K562 (cell line): ENCODE data around the gene PACRG. TPM values are rescaled to one million over a fixed set of nuclear protein-coding genes. Genes with fewer than 3 reads are reported as not detected.

ENCODE experiments used
- ATAC-seq: fragments of 200-7000 bp; cut with Tn5 transposase; 3 replicates; pipeline ENCODE4 v1.9.1; 2020; ENCODE audit warnings: moderate library complexity
- BruUV-seq: library from RNA; stranded (reverse); fragments of 400-500 nt; replicated peaks from 2 replicates; lab custom pipeline; 2021; lab: Mats Ljungman, UMichigan
- CTCF ChIA-PET: fragments of 300-600 bp; formaldehyde crosslinking; extraction: SDS; loops from one replicate; lab custom pipeline; 2021; ENCODE audit warnings: low intra/inter-chr PET ratio; lab: Yijun Ruan, JAX
- POLR2A ChIA-PET: fragments of 300-600, 350-650 bp; sonication (Branson Sonifier 250); formaldehyde crosslinking; extraction: SDS; loops from one replicate; lab custom pipeline; 2021; ENCODE audit warnings: antibody characterized with exemption, inconsistent platforms; lab: Yijun Ruan, JAX
- DNase-seq, 4 experiments: peaks; one replicate each; pipeline versions ENCODE4 v3.0.0 to v3.0.0-alpha.2; 2011 to 2018; ENCODE audit warnings: low spot score in 3 of 4, mixed read lengths in 3 of 4; ENCODE audit errors: extremely low read depth in 1 of 4
- FAIRE-seq: peaks from 2 replicates; lab custom pipeline; 2011; peaks lifted over from hg19 to GRCh38; lab: Jason Lieb, UNC
- H2AFZ ChIP-seq: 2 replicates; pipeline ENCODE4 v1.6.0; 2011; ENCODE audit warnings: low read depth, low read length, control low read depth, inconsistent platforms
- H3K27ac ChIP-seq: fragments of 200-600 bp; 3 replicates; pipeline ENCODE4 v1.8.0; 2011; ENCODE audit warnings: low read depth, mild to moderate bottlenecking, control low read depth, inconsistent platforms, low read length, moderate library complexity, mixed read lengths; ENCODE audit errors: extremely low read depth
- H3K27me3 ChIP-seq, 2 experiments: fragments of 300-600 bp in 1 of 2; 2 replicates in 1 of 2; 3 replicates in 1 of 2; pipeline versions ENCODE4 v1.6.0 to v1.8.0; 2011; ENCODE audit warnings: inconsistent platforms in 2 of 2, low read length in 2 of 2, mild to moderate bottlenecking in 1 of 2, mixed read lengths in 1 of 2, moderate library complexity in 1 of 2; ENCODE audit not compliant: control insufficient read depth in 2 of 2, insufficient read depth in 2 of 2
- H3K36me3 ChIP-seq: fragments of 300-600 bp; 3 replicates; pipeline ENCODE4 v1.8.0; 2011; ENCODE audit warnings: mild to moderate bottlenecking, low read length, inconsistent platforms; ENCODE audit not compliant: control insufficient read depth, insufficient read depth
- H3K4me1 ChIP-seq, 2 experiments: fragments of 200-600 bp in 1 of 2; replicated peaks in 1 of 2; 2 replicates in 1 of 2; 3 replicates in 1 of 2; pipeline versions ENCODE4 v1.5.1 to v1.8.0; 2011; ENCODE audit warnings: inconsistent platforms in 2 of 2, low read length in 2 of 2, mild to moderate bottlenecking in 1 of 2, mixed read lengths in 1 of 2, moderate library complexity in 1 of 2; ENCODE audit not compliant: control insufficient read depth in 2 of 2, insufficient read depth in 2 of 2
- H3K4me2 ChIP-seq: 2 replicates; pipeline ENCODE4 v1.6.1; 2011; ENCODE audit warnings: low read length, control low read depth, inconsistent platforms, mixed read lengths; ENCODE audit not compliant: insufficient read depth
- H3K4me3 ChIP-seq: fragments of 200-600 bp; sonication (generic), shearing (Covaris generic); 2 replicates; pipeline ENCODE4 v1.5.1; 2016; ENCODE audit warnings: control low read depth, inconsistent platforms
- H3K79me2 ChIP-seq: fragments of 200-600 bp; 3 replicates; pipeline ENCODE4 v1.8.0; 2011; ENCODE audit warnings: low read length, inconsistent platforms; ENCODE audit not compliant: control insufficient read depth, insufficient read depth
- H3K9ac ChIP-seq, 2 experiments: 2 replicates each; pipeline versions ENCODE4 v1.6.0 to v1.6.1; 2011; ENCODE audit warnings: low read depth in 2 of 2, low read length in 2 of 2, control low read depth in 1 of 2, inconsistent platforms in 1 of 2, mild to moderate bottlenecking in 1 of 2, mixed read lengths in 1 of 2; ENCODE audit not compliant: insufficient read depth in 1 of 2
- H3K9me1 ChIP-seq: one replicate; pipeline ENCODE4 v1.6.0; 2011; ENCODE audit warnings: inconsistent platforms, mild to moderate bottlenecking, low read length, moderate library complexity; ENCODE audit not compliant: control insufficient read depth, insufficient read depth
- H3K9me3 ChIP-seq: replicated peaks from 2 replicates; pipeline ENCODE4 v1.5.1; 2011; ENCODE audit warnings: low read depth, low read length, inconsistent platforms; ENCODE audit not compliant: control insufficient read depth, insufficient read depth
- H4K20me1 ChIP-seq: replicated peaks from 2 replicates; pipeline ENCODE4 v1.6.1; 2011; ENCODE audit warnings: low read length, inconsistent platforms, mixed read lengths; ENCODE audit not compliant: control insufficient read depth, insufficient read depth
- CC2D1A ChIP-seq: fragments of 450-650 bp; IDR thresholded peaks from 2 replicates; pipeline ENCODE4 v1.6.1; 2017; ENCODE audit warnings: mild to moderate bottlenecking
- CREBBP ChIP-seq: IDR thresholded peaks from one replicate; pipeline ENCODE4 v1.6.1; 2012; ENCODE audit warnings: low read depth, mild to moderate bottlenecking, control low read depth, inconsistent platforms, low read length
- FOS ChIP-seq: IDR thresholded peaks from 3 replicates; pipeline ENCODE4 v1.6.1; 2011; ENCODE audit not compliant: insufficient read length; ENCODE audit errors: extremely low read depth
- HLTF ChIP-seq: fragments of 450-650 bp; IDR thresholded peaks from 2 replicates; pipeline ENCODE4 v1.6.1; 2016
- HNRNPL ChIP-seq: fragments of 200-400 bp; formaldehyde crosslinking; IDR thresholded peaks from 2 replicates; pipeline ENCODE4 v1.6.1; 2017; ENCODE audit warnings: low read depth, mild to moderate bottlenecking, low read length
- KAT8 ChIP-seq: fragments of 450-650 bp; IDR thresholded peaks from 2 replicates; pipeline ENCODE4 v1.6.1; 2016; ENCODE audit warnings: low read depth, mild to moderate bottlenecking
- NELFE ChIP-seq: IDR thresholded peaks from 2 replicates; pipeline ENCODE4 v1.6.1; 2011; ENCODE audit warnings: mild to moderate bottlenecking; ENCODE audit not compliant: insufficient read depth, insufficient read length
- PCBP1 ChIP-seq: fragments of 200-400 bp; formaldehyde crosslinking; IDR thresholded peaks from 2 replicates; pipeline ENCODE4 v1.6.1; 2018; ENCODE audit warnings: mild to moderate bottlenecking, low read depth, low read length; ENCODE audit not compliant: poor library complexity, severe bottlenecking
- POLR3A ChIP-seq: IDR thresholded peaks from 2 replicates; pipeline ENCODE4 v1.6.1; 2011; ENCODE audit warnings: borderline replicate concordance, mild to moderate bottlenecking, moderate library complexity; ENCODE audit not compliant: insufficient read length, insufficient read depth; ENCODE audit errors: extremely low read depth
- TARDBP ChIP-seq: fragments of 450-650 bp; IDR thresholded peaks from 2 replicates; pipeline ENCODE4 v1.6.1; 2016
- TCF7L2 ChIP-seq: fragments of 150-350 bp; IDR thresholded peaks from 2 replicates; pipeline ENCODE4 v1.6.1; 2016; ENCODE audit warnings: low read depth, mild to moderate bottlenecking, low read length, moderate library complexity
- ZNF140 ChIP-seq: fragments of 250-450 bp; sonication (Bioruptor Pico); IDR thresholded peaks from 2 replicates; pipeline ENCODE4 v1.8.0; 2021; ENCODE audit warnings: moderate library complexity, mild to moderate bottlenecking, inconsistent platforms
- ZNF175 ChIP-seq: fragments of 200-800 bp; sonication (Bioruptor generic); IDR thresholded peaks from 2 replicates; pipeline ENCODE4 v1.6.1; 2016; ENCODE audit warnings: low read depth, mild to moderate bottlenecking, missing genetic modification characterization, missing compliant biosample characterization
- ZNF212 ChIP-seq: fragments of 450-650 bp; formaldehyde crosslinking; IDR thresholded peaks from 2 replicates; pipeline ENCODE4 v1.4.0; 2020; ENCODE audit warnings: mild to moderate bottlenecking
- ZNF408 ChIP-seq: fragments of 250-450 bp; sonication (Bioruptor Pico); IDR thresholded peaks from 2 replicates; pipeline ENCODE4 v1.4.0; 2020; ENCODE audit warnings: low read depth, mild to moderate bottlenecking, moderate library complexity
- ZNF512 ChIP-seq: IDR thresholded peaks from 2 replicates; pipeline ENCODE4 v1.6.1; 2016; ENCODE audit warnings: missing genetic modification characterization, missing compliant biosample characterization
- ZNF551 ChIP-seq: fragments of 250-450 bp; sonication (Bioruptor Pico); IDR thresholded peaks from 2 replicates; pipeline ENCODE4 v1.5.0; 2021; ENCODE audit warnings: mild to moderate bottlenecking, moderate library complexity
- ZNF589 ChIP-seq: fragments of 200-800 bp; sonication (Bioruptor generic); IDR thresholded peaks from 2 replicates; pipeline ENCODE4 v1.6.1; 2016; ENCODE audit warnings: low read depth, missing genetic modification characterization, missing compliant biosample characterization
- ZNF695 ChIP-seq: fragments of 450-650 bp; formaldehyde crosslinking; IDR thresholded peaks from 2 replicates; pipeline ENCODE4 v1.4.0; 2020; ENCODE audit warnings: mild to moderate bottlenecking, moderate library complexity
- whole genome bisulfite sequencing: fragments of 100-300 bp; shearing (Covaris generic); methylation state at CpG from one replicate; pipeline ENCODE4 v1.1.6; 2016; ENCODE audit warnings: low coverage, mixed read lengths; ENCODE audit not compliant: insufficient coverage; ENCODE audit errors: missing lambda C conversion rate; 5-methylcytosine and 5-hydroxymethylcytosine counted together
- in situ Hi-C: fragments of 300-500 bp; cut with MboI; formaldehyde crosslinking; loops from 4 replicates; pipeline ENCODE4 v1.15.0; 2018; ENCODE audit warnings: inconsistent platforms, mixed read lengths
- intact Hi-C: fragments of 100-400 bp; cut with micrococcal nuclease; formaldehyde crosslinking; loops from 2 replicates; pipeline ENCODE4 v1.14.2; 2022
- polyA plus RNA-seq, 8 experiments: library from polyadenylated mRNA; depleted of rRNA in 4 of 8; stranded (reverse) in 5 of 8; unstranded in 3 of 8; fragments of >200 nt; fragmentation: Nextera tagmentation in 2 of 8; fragmentation: Illumina TruSeq in 1 of 8; extraction: Ambion mirVana in 2 of 8; extraction: Trizol in 1 of 8; gene quantifications; 2 replicates each; pipeline versions ENCODE4 v1.2.1 to v1.2.3, GENCODE V29; 2011 to 2014; ENCODE audit warnings: inconsistent platforms in 1 of 8, missing spikeins in 1 of 8
- total RNA-seq, 7 experiments: library from RNA; depleted of rRNA in 6 of 7; stranded (reverse); fragments of >200 nt in 6 of 7; fragmentation: Illumina TruSeq in 2 of 7; extraction: Trizol in 2 of 7; gene quantifications; 2 replicates each; pipeline versions ENCODE4 v1.2.1 to v1.2.3, GENCODE V29; 2011 to 2021; ENCODE audit warnings: low replicate concordance in 1 of 7
- TF ChIP-seq, protein P1 (sequence below), 3 experiments: IDR thresholded peaks in 2 of 3; conservative IDR thresholded peaks in 1 of 3; 2 replicates each; pipeline ENCODE4 v1.5.1; 2011 to 2012; ENCODE audit warnings: low read length in 3 of 3, mild to moderate bottlenecking in 3 of 3, control low read depth in 2 of 3, improper control_type of control experiment in 1 of 3, inconsistent platforms in 1 of 3, low read depth in 1 of 3, mixed read lengths in 1 of 3, moderate library complexity in 1 of 3; ENCODE audit not compliant: insufficient read depth in 2 of 3

PACRG gene
- total and polyA plus RNA-seq, 9 of the 15 experiments (the other 6 are each of a cell fraction or from before 2014, with no cell fraction given), result 0.04 TPM; not detected in 8

DNA sequence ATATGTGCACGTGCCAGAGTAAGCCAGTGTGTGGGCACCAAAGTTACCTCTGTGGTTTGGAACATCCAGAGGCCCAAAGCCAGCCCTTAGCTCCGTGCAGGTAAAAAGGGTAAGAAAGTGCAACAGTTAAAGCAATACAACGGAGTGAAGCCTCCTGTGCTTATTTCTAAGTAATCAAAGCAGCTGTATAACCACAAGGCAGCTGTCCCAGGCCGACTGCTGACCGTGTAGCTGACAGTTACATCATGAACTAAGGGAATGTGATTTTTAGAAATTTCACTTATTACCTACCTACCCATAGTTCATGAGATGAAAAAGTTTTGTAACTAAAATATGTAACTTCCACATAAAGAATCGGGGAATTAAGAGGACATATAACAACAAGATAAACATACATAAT, 565.5 kb downstream of the PACRG start:
- intact Hi-C loops, result no loop called here
- Histone ChIP-seq H4K20me1 (no peaks in the 10 kb centered on the region), H3K27ac (no peak overlapping the region), H3K36me3 (no peaks in the 10 kb centered on the region), H2AFZ (no peak overlapping the region), H3K9me1 (no peaks in the 10 kb centered on the region), H3K4me1 (no peaks in the 10 kb centered on the region; a peak in 1 of 5 replicates), H3K4me3 (no peak overlapping the region), H3K9me3 (no peaks in the 10 kb centered on the region), H3K9ac (no peak overlapping the region), H3K27me3 (peaks cover 27 to 45% of the 10 kb centered on the region in 2 experiments), H3K79me2 (no peaks in the 10 kb centered on the region), H3K4me2 (no peak overlapping the region)
- CTCF ChIA-PET, result no interaction called here
- ATAC-seq, result no peak
- POLR2A ChIA-PET, result interaction anchor here (1.0 to 1.5 kb wide), 2 partner anchors 9 to 13 kb away, joined by 3 read pairs; no protein-coding TSS in a partner anchor
- DNase-seq, result no peak
- TF ChIP-seq TCF7L2 (no peak), ZNF589 (CRISPR knock-in tag) (no peak), HNRNPL (no peak), ZNF512 (no peak), CC2D1A (no peak), FOS (no peak), ZNF175 (CRISPR knock-in tag) (no peak), KAT8 (no peak), ZNF695 (CRISPR knock-in tag) (no peak), NELFE (no peak), ZNF408 (CRISPR knock-in tag) (no peak), POLR3A (no peak), ZNF212 (no peak), CREBBP (no peak), PCBP1 (no peak), ZNF551 (no peak), ZNF140 (CRISPR knock-in tag) (no peak), TARDBP (no peak), HLTF (no peak)
- TF ChIP-seq, protein P1, sequence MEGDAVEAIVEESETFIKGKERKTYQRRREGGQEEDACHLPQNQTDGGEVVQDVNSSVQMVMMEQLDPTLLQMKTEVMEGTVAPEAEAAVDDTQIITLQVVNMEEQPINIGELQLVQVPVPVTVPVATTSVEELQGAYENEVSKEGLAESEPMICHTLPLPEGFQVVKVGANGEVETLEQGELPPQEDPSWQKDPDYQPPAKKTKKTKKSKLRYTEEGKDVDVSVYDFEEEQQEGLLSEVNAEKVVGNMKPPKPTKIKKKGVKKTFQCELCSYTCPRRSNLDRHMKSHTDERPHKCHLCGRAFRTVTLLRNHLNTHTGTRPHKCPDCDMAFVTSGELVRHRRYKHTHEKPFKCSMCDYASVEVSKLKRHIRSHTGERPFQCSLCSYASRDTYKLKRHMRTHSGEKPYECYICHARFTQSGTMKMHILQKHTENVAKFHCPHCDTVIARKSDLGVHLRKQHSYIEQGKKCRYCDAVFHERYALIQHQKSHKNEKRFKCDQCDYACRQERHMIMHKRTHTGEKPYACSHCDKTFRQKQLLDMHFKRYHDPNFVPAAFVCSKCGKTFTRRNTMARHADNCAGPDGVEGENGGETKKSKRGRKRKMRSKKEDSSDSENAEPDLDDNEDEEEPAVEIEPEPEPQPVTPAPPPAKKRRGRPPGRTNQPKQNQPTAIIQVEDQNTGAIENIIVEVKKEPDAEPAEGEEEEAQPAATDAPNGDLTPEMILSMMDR (IDR thresholded peaks at IDR 0.05 in 2 of 3, conservative IDR thresholded peaks at IDR 0.05 in 1 of 3; ENCODE audit: insufficient read depth in 2 of 3, low read depth in 1 of 3, low read length in 3 of 3), result no peak
- in situ Hi-C loops, result no loop called here
- FAIRE-seq, result no peak
- WGBS, result under 1% methylated on average over 6 of the region's 6 CpGs
- BruUV-seq, result no TSS peak
